Measurements from ENCODE around the gene FRY.

The FRY gene

GRCh38 chr13:32107474-32107873 is 75.9 kb downstream of the FRY start:
- no peak for TF ChIP-seq POLR2AphosphoS5 (IDR thresholded peaks at IDR 0.05; ENCODE audit: low read depth, low read length)
- no peak for TF ChIP-seq FOXP2 (optimal IDR thresholded peaks at IDR 0.05; ENCODE audit: borderline replicate concordance, extremely low read depth, extremely low read length, insufficient read depth)
- no peak for TF ChIP-seq REST (IDR thresholded peaks at IDR 0.05; ENCODE audit: insufficient read depth in 1 of 2, low read depth in 2 of 2, low read length in 2 of 2)
- no peak for TF ChIP-seq TAF1 (IDR thresholded peaks at IDR 0.05; ENCODE audit: borderline replicate concordance, insufficient read depth, low read length)
- no peak for TF ChIP-seq SIN3A (IDR thresholded peaks at IDR 0.05; ENCODE audit: borderline replicate concordance, insufficient read depth, low read length)

GRCh38 chr13:32107973-32108372 is 76.4 kb downstream of the FRY start:
- TF ChIP-seq REST (IDR thresholded peaks at IDR 0.05; ENCODE audit: insufficient read depth in 1 of 2, low read depth in 2 of 2, low read length in 2 of 2) = no peak
- TF ChIP-seq SIN3A (IDR thresholded peaks at IDR 0.05; ENCODE audit: borderline replicate concordance, insufficient read depth, low read length) = no peak
- TF ChIP-seq POLR2AphosphoS5 (IDR thresholded peaks at IDR 0.05; ENCODE audit: low read depth, low read length) = no peak
- no peak for TF ChIP-seq TAF1 (IDR thresholded peaks at IDR 0.05; ENCODE audit: borderline replicate concordance, insufficient read depth, low read length)

- TF ChIP-seq FOXP2 (optimal IDR thresholded peaks at IDR 0.05; ENCODE audit: borderline replicate concordance, extremely low read depth, extremely low read length, insufficient read depth) = no peak
- no peak for TF ChIP-seq SIN3A (IDR thresholded peaks at IDR 0.05; ENCODE audit: borderline replicate concordance, insufficient read depth, low read length)
- TF ChIP-seq POLR2AphosphoS5 (IDR thresholded peaks at IDR 0.05; ENCODE audit: low read depth, low read length) = no peak
- no peak for TF ChIP-seq REST (IDR thresholded peaks at IDR 0.05; ENCODE audit: insufficient read depth in 1 of 2, low read depth in 2 of 2, low read length in 2 of 2)
- no peak for TF ChIP-seq TAF1 (IDR thresholded peaks at IDR 0.05; ENCODE audit: borderline replicate concordance, insufficient read depth, low read length)
Measured at GRCh38 chr13:32113532-32113931, 82.0 kb downstream of the FRY start.

GRCh38 chr13:32114284-32114950 is 82.8 kb downstream of the FRY start:
- no peak for TF ChIP-seq POLR2AphosphoS5 (IDR thresholded peaks at IDR 0.05; ENCODE audit: low read depth, low read length)

GRCh38 chr13:32115066-32115465 is 83.5 kb downstream of the FRY start:
- TF ChIP-seq POLR2AphosphoS5 (IDR thresholded peaks at IDR 0.05; ENCODE audit: low read depth, low read length) (no peak), SIN3A (IDR thresholded peaks at IDR 0.05; ENCODE audit: borderline replicate concordance, insufficient read depth, low read length) (no peak), TAF1 (IDR thresholded peaks at IDR 0.05; ENCODE audit: borderline replicate concordance, insufficient read depth, low read length) (no peak), FOXP2 (optimal IDR thresholded peaks at IDR 0.05; ENCODE audit: borderline replicate concordance, extremely low read depth, extremely low read length, insufficient read depth) (no peak), REST (IDR thresholded peaks at IDR 0.05; ENCODE audit: insufficient read depth in 1 of 2, low read depth in 2 of 2, low read length in 2 of 2) (no peak)
